ENCODE measurements around the gene PROSER2.

PROSER2 gene

GRCh38 chr10:11913079-11913641 is 90.0 kb downstream of the PROSER2 start:
- DNase-seq: no peak

- DNase-seq: no peak
These were observed 95.2 kb downstream of the PROSER2 start for GRCh38 chr10:11918384-11918783.

- no peak for DNase-seq
These were observed 96.1 kb downstream of the PROSER2 start for GRCh38 chr10:11919271-11919670.

All from activated gamma-delta T cell treated with Interleukin-2 at 50 U/mL for 16 hours (primary cell).